OCI-LY7 (cell line): Measurements from ENCODE around the gene ANP32E. TPM values are rescaled to one million over a fixed set of nuclear protein-coding genes. Genes with fewer than 3 reads are reported as not detected.

Source experiments
- BruUV-seq: library from RNA; stranded (reverse); fragments of 400-500 nt; replicated peaks from 2 replicates; lab custom pipeline; 2021; lab: Mats Ljungman, UMichigan
- CTCF ChIA-PET: fragments of 300-600 bp; sonication (Branson Sonifier 250); formaldehyde crosslinking; loops from one replicate; lab custom pipeline; 2022; ENCODE audit warnings: antibody characterized with exemption; ENCODE audit not compliant: unreplicated experiment; lab: Charles Lee
- POLR2A ChIA-PET: fragments of 300-600 bp; sonication (Branson Sonifier 250); formaldehyde crosslinking; loops from one replicate; lab custom pipeline; 2022; ENCODE audit warnings: antibody characterized with exemption; lab: Charles Lee
- DNase-seq: peaks from one replicate; pipeline ENCODE4 v3.0.0-alpha.2; 2015; ENCODE audit warnings: low spot score
- H2AFZ ChIP-seq: fragments of 200-600 bp; sonication (generic), shearing (Covaris generic); 2 replicates; pipeline ENCODE4 v1.6.1; 2014; ENCODE audit warnings: mild to moderate bottlenecking, antibody characterized with exemption, low read length, moderate library complexity
- H3K27ac ChIP-seq: fragments of 200-600 bp; sonication (generic); 2 replicates; pipeline ENCODE4 v1.5.1; 2014; ENCODE audit warnings: mixed run types, low read depth, mild to moderate bottlenecking, moderate library complexity, low read length, inconsistent platforms; ENCODE audit not compliant: poor library complexity, severe bottlenecking
- H3K36me3 ChIP-seq: fragments of 200-600 bp; sonication (generic); 2 replicates; pipeline ENCODE4 v1.6.1; 2014; ENCODE audit warnings: mild to moderate bottlenecking, antibody characterized with exemption, low read length, moderate library complexity, mixed read lengths; ENCODE audit not compliant: insufficient read depth
- H3K4me1 ChIP-seq: fragments of 200-600 bp; sonication (generic); 2 replicates; pipeline ENCODE4 v1.5.1; 2014; ENCODE audit warnings: mild to moderate bottlenecking, low read length; ENCODE audit not compliant: insufficient read depth, poor library complexity, severe bottlenecking
- H3K4me2 ChIP-seq: fragments of 200-600 bp; sonication (generic); 2 replicates; pipeline ENCODE4 v1.6.1; 2014; ENCODE audit warnings: mild to moderate bottlenecking, low read length
- H3K4me3 ChIP-seq: fragments of 200-600 bp; sonication (generic); 2 replicates; pipeline ENCODE4 v1.5.1; 2014; ENCODE audit warnings: mild to moderate bottlenecking, low read depth, low read length; ENCODE audit not compliant: poor library complexity, severe bottlenecking
- H3K79me2 ChIP-seq: fragments of 200-600 bp; sonication (generic); 2 replicates; pipeline ENCODE4 v1.6.1; 2016; ENCODE audit warnings: low read depth, mild to moderate bottlenecking, low read length, moderate library complexity, mixed read lengths; ENCODE audit not compliant: insufficient read depth
- H3K9me2 ChIP-seq: fragments of 200-600 bp; sonication (generic); 2 replicates; pipeline ENCODE4 v1.6.1; 2016; ENCODE audit warnings: mild to moderate bottlenecking, low read length, mixed read lengths; ENCODE audit not compliant: insufficient read depth
- H3K9me3 ChIP-seq: fragments of 200-600 bp; sonication (generic); 2 replicates; pipeline ENCODE4 v1.6.1; 2014; ENCODE audit warnings: mild to moderate bottlenecking, mixed run types, low read length, mixed read lengths
- H4K20me1 ChIP-seq: fragments of 200-600 bp; sonication (generic); 2 replicates; pipeline ENCODE4 v1.6.1; 2014; ENCODE audit warnings: mild to moderate bottlenecking, antibody characterized with exemption, low read length, moderate library complexity, mixed read lengths; ENCODE audit not compliant: insufficient read depth
- EZH2phosphoT487 ChIP-seq: fragments of 200-600 bp; sonication (generic); IDR thresholded peaks from 2 replicates; pipeline ENCODE4 v1.6.1; 2018; ENCODE audit warnings: low read depth, borderline replicate concordance, mild to moderate bottlenecking, mixed run types, antibody characterized with exemption, low read length, moderate library complexity, mixed read lengths
- intact Hi-C: fragments of 100-400 bp; cut with micrococcal nuclease; formaldehyde crosslinking; loops from one replicate; pipeline ENCODE4 v1.10.0; 2022; ENCODE audit not compliant: unreplicated experiment
- total RNA-seq, 2 experiments: library from RNA; depleted of rRNA in 1 of 2; stranded (reverse); fragments of >200 nt in 1 of 2; shearing (Covaris generic) in 1 of 2; gene quantifications; 2 replicates each; pipeline ENCODE4 v1.2.3, GENCODE V29; 2014 to 2022
- TF ChIP-seq, protein P1 (sequence below): fragments of 200-600 bp; sonication (generic); conservative IDR thresholded peaks from 2 replicates; pipeline ENCODE4 v1.5.1; 2014; ENCODE audit warnings: mild to moderate bottlenecking, antibody characterized with exemption, low read length, moderate library complexity, mixed read lengths

Gene ANP32E
- total RNA-seq, 2 experiments from 2014 or later = 52.8 to 152 TPM

DNA sequence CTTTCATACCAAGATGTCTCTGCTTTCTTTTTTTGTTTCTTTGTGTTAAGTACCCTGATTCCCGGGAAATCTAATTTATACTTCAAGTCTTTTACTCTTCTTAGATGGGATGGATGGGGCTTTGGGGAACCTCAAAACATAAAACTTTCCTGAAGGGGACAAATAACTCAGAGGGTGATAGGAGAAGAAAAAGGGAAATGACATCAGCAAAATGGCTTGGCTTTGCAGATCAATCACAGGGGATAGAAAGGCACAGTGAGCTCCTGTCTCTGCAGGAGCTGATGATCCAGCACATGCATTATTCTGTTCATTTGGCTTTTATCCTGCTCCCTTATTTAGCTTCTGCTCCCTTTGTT, 20.3 kb upstream of the ANP32E start:
- Histone ChIP-seq H3K27ac (no peak overlapping the region), H3K36me3 (no peaks in the 10 kb centered on the region), H3K4me2 (peak overlapping the region; percentile 65), H3K9me2 (no peaks in the 10 kb centered on the region), H3K4me3 (no peak overlapping the region), H3K4me1 (peaks cover 14% of the 10 kb centered on the region), H3K79me2 (no peaks in the 10 kb centered on the region), H4K20me1 (no peaks in the 10 kb centered on the region), H3K9me3 (no peaks in the 10 kb centered on the region), H2AFZ (peak overlapping the region; percentile 89)
- no TSS peak for BruUV-seq
- DNase-seq = no peak
- POLR2A ChIA-PET = interaction anchor here (0.9 kb wide), 1 partner anchor 25 kb away, joined by 3 read pairs; no protein-coding TSS in a partner anchor
- TF ChIP-seq, protein P1, sequence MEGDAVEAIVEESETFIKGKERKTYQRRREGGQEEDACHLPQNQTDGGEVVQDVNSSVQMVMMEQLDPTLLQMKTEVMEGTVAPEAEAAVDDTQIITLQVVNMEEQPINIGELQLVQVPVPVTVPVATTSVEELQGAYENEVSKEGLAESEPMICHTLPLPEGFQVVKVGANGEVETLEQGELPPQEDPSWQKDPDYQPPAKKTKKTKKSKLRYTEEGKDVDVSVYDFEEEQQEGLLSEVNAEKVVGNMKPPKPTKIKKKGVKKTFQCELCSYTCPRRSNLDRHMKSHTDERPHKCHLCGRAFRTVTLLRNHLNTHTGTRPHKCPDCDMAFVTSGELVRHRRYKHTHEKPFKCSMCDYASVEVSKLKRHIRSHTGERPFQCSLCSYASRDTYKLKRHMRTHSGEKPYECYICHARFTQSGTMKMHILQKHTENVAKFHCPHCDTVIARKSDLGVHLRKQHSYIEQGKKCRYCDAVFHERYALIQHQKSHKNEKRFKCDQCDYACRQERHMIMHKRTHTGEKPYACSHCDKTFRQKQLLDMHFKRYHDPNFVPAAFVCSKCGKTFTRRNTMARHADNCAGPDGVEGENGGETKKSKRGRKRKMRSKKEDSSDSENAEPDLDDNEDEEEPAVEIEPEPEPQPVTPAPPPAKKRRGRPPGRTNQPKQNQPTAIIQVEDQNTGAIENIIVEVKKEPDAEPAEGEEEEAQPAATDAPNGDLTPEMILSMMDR = peak; percentile 2; the same call in 1 of the 2 replicates
- TF ChIP-seq EZH2phosphoT487 = no peak
- intact Hi-C loops = loop anchor here (10.0 kb wide), 1 partner anchor 269 kb away; no protein-coding TSS in a partner anchor
- CTCF ChIA-PET = interaction anchor here (0.5 to 1.1 kb wide), 3 partner anchors 25 to 532 kb away, joined by 3 to 4 read pairs (median 4); no protein-coding TSS in a partner anchor

DNA sequence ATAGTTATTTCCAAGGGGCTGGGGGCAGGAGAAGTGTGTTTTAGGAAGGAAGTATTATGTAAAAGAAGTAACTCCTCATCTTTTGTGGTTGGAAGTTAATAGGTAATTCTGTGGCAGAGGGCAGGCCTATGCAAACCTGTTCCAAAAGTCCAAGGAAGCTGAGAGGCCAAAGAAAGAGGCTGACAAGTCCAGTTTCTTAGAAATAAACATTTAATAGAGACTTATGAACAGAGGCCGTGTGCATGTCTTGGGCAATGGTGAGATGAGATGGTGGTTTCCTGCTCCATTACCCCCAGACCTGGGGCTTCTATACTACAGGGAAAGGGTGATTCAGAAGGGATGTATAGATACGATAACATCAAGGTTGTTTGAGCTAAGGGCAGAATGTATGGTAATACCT, 14.0 kb upstream of the ANP32E start:
- H3K79me2 ChIP-seq = no peaks in the 10 kb centered on the region
- no peaks in the 10 kb centered on the region for H3K36me3 ChIP-seq
- H4K20me1 ChIP-seq = no peaks in the 10 kb centered on the region
- no peaks in the 10 kb centered on the region for H3K4me1 ChIP-seq
- H3K4me2 ChIP-seq = no peak overlapping the region
- no peak for DNase-seq
- H3K27ac ChIP-seq = no peak overlapping the region
- H2AFZ ChIP-seq = peak overlapping the region; percentile 49; the same call in 1 of the 2 replicates
- BruUV-seq = no TSS peak
- H3K9me2 ChIP-seq = no peaks in the 10 kb centered on the region
- TF ChIP-seq, protein P1 = no peak
- TF ChIP-seq EZH2phosphoT487 = no peak
- CTCF ChIA-PET = no interaction called here
- no peak overlapping the region for H3K4me3 ChIP-seq
- POLR2A ChIA-PET = interaction anchor here (1.3 kb wide), 1 partner anchor 11 kb away, joined by 3 read pairs; no protein-coding TSS in a partner anchor
- intact Hi-C loops = loop anchor here (5.0 to 10.0 kb wide), 2 partner anchors 37 to 275 kb away; no protein-coding TSS in a partner anchor
- no peaks in the 10 kb centered on the region for H3K9me3 ChIP-seq

DNA sequence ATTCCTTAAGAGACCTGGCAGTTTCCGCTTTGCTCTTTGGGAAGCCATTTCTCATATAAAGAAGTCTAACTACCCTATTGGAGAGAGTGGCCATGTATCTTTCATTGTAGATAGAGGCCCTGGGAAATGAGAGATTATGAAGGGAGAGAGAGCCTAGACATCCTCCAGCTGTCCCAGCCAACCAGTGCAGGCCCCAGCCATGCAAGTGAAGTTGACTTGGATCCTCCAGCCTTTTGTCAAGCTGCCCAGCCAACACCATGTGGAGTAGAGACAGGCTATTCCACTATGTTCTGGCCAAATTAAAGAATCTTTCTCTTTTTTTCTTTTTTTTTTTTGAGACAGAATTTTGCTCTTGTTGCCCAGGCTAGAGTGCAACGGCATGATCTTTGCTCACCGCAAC, 7.1 kb upstream of the ANP32E start:
- POLR2A ChIA-PET = interaction anchor here (0.6 kb wide), 1 partner anchor 86 kb away, joined by 3 read pairs; no protein-coding TSS in a partner anchor
- intact Hi-C loops = no loop called here
- no peak overlapping the region for H3K4me3 ChIP-seq
- H3K4me1 ChIP-seq = no peaks in the 10 kb centered on the region
- H3K9me3 ChIP-seq = no peaks in the 10 kb centered on the region
- BruUV-seq = no TSS peak
- H4K20me1 ChIP-seq = no peaks in the 10 kb centered on the region
- no peaks in the 10 kb centered on the region for H3K9me2 ChIP-seq
- DNase-seq = no peak
- TF ChIP-seq EZH2phosphoT487 = no peak
- TF ChIP-seq, protein P1 = no peak
- H3K36me3 ChIP-seq = no peaks in the 10 kb centered on the region
- H3K4me2 ChIP-seq = no peak overlapping the region
- H3K27ac ChIP-seq = no peak overlapping the region
- no peak overlapping the region for H2AFZ ChIP-seq
- CTCF ChIA-PET = no interaction called here
- no peaks in the 10 kb centered on the region for H3K79me2 ChIP-seq
